HepG2 (cell line): ENCODE measurements around the gene NCOA6. TPM values are rescaled to one million over a fixed set of nuclear protein-coding genes. Genes with fewer than 3 reads are reported as not detected.
A peak's percentile ranks its signal among the peaks of the same experiment; 100 is the strongest.

Source experiments
- ATAC-seq: fragments of 200-7000 bp; cut with Tn5 transposase; 3 replicates; pipeline ENCODE4 v1.9.1; 2020; ENCODE audit warnings: mild to moderate bottlenecking, moderate library complexity
- BruUV-seq: library from RNA; stranded (reverse); fragments of 400-500 nt; replicated peaks from 2 replicates; lab custom pipeline; 2021; lab: Mats Ljungman, UMichigan
- CTCF ChIA-PET: fragments of 300-600 bp; formaldehyde crosslinking; extraction: SDS; loops from one replicate; lab custom pipeline; 2021; ENCODE audit warnings: low total read pairs, inconsistent platforms, low intra/inter-chr PET ratio; lab: Yijun Ruan, JAX
- POLR2A ChIA-PET: fragments of 350-600 bp; sonication (Branson Sonifier 250); formaldehyde crosslinking; loops from one replicate; lab custom pipeline; 2020; ENCODE audit warnings: antibody characterized with exemption, inconsistent platforms; lab: Yijun Ruan, JAX
- DNase-seq: peaks from one replicate; pipeline ENCODE4 v3.0.0-alpha.2; 2015; ENCODE audit warnings: low spot score
- FAIRE-seq: peaks from 3 replicates; lab custom pipeline; 2011; peaks lifted over from hg19 to GRCh38; lab: Jason Lieb, UNC
- H2AFZ ChIP-seq: one replicate; pipeline ENCODE4 v1.6.1; 2011; ENCODE audit warnings: low read length, inconsistent platforms
- H3K27ac ChIP-seq: fragments of 300-600 bp; 3 replicates; pipeline ENCODE4 v1.8.0; 2011; ENCODE audit warnings: mixed run types, mild to moderate bottlenecking, mixed read lengths, low read length, inconsistent platforms; ENCODE audit not compliant: insufficient read depth; ENCODE audit errors: extremely low read length
- H3K27me3 ChIP-seq, 2 experiments: fragments of 200-600 bp in 1 of 2; 2 replicates in 1 of 2; 3 replicates in 1 of 2; pipeline versions ENCODE4 v1.6.0 to v1.8.0; 2011; ENCODE audit warnings: low read length in 2 of 2, mild to moderate bottlenecking in 2 of 2, moderate library complexity in 2 of 2, inconsistent platforms in 1 of 2; ENCODE audit not compliant: insufficient read depth in 2 of 2, control insufficient read depth in 1 of 2
- H3K36me3 ChIP-seq, 2 experiments: fragments of 200-600 bp in 1 of 2; replicated peaks in 1 of 2; 2 replicates in 1 of 2; 3 replicates in 1 of 2; pipeline versions ENCODE4 v1.5.1 to v1.8.0; 2011; ENCODE audit warnings: low read length in 2 of 2, inconsistent platforms in 1 of 2; ENCODE audit not compliant: insufficient read depth in 2 of 2, control insufficient read depth in 1 of 2
- H3K4me1 ChIP-seq: 2 replicates; pipeline ENCODE4 v1.5.1; 2012; ENCODE audit warnings: low read length, inconsistent platforms; ENCODE audit not compliant: insufficient read depth
- H3K4me2 ChIP-seq: 2 replicates; pipeline ENCODE4 v1.6.0; 2011; ENCODE audit warnings: low read depth, low read length, inconsistent platforms
- H3K4me3 ChIP-seq, 3 experiments: fragments of 200-600 bp in 1 of 3; sonication (generic), shearing (Covaris generic) in 1 of 3; replicated peaks in 1 of 3; 2 replicates each; pipeline ENCODE4 v1.5.1; 2011 to 2016; ENCODE audit warnings: low read length in 3 of 3, inconsistent platforms in 2 of 3, low read depth in 2 of 3, mild to moderate bottlenecking in 2 of 3, control low read depth in 1 of 3, mixed read lengths in 1 of 3; ENCODE audit not compliant: insufficient read depth in 1 of 3
- H3K79me2 ChIP-seq: one replicate; pipeline ENCODE4 v1.6.1; 2011; ENCODE audit warnings: low read length, inconsistent platforms; ENCODE audit not compliant: insufficient read depth
- H3K9ac ChIP-seq: 2 replicates; pipeline ENCODE4 v1.6.0; 2011; ENCODE audit warnings: mild to moderate bottlenecking, low read depth, low read length, inconsistent platforms; ENCODE audit not compliant: insufficient read depth
- H3K9me3 ChIP-seq: 2 replicates; pipeline ENCODE4 v1.5.1; 2012; ENCODE audit warnings: mild to moderate bottlenecking, low read length
- H4K20me1 ChIP-seq: 2 replicates; pipeline ENCODE4 v1.6.0; 2011; ENCODE audit warnings: inconsistent platforms, mild to moderate bottlenecking, low read length, moderate library complexity; ENCODE audit not compliant: insufficient read depth
- ETV6 ChIP-seq: sonication (generic); formaldehyde crosslinking; conservative IDR thresholded peaks from 2 replicates; pipeline ENCODE4 v1.4.0; 2020; ENCODE audit warnings: missing genetic modification reagents
- FOSL2 ChIP-seq: sonication (generic); formaldehyde crosslinking; IDR thresholded peaks from 2 replicates; pipeline ENCODE4 v1.4.0; 2020; ENCODE audit warnings: missing genetic modification reagents
- FOXA3 ChIP-seq: IDR thresholded peaks from 2 replicates; pipeline ENCODE4 v1.6.1; 2016; ENCODE audit warnings: missing genetic modification reagents, missing compliant biosample characterization
- NR2F1 ChIP-seq, 2 experiments: fragments of 450-650 bp in 1 of 2; formaldehyde crosslinking in 1 of 2; IDR thresholded peaks; 2 replicates each; pipeline versions ENCODE4 v1.5.0 to v1.6.1; 2016 to 2020; ENCODE audit warnings: mild to moderate bottlenecking in 1 of 2, missing compliant biosample characterization in 1 of 2, missing genetic modification reagents in 1 of 2, moderate library complexity in 1 of 2
- PBX3 ChIP-seq: sonication (generic); formaldehyde crosslinking; IDR thresholded peaks from 2 replicates; pipeline ENCODE4 v1.8.1; 2023; ENCODE audit warnings: missing genetic modification reagents, inconsistent platforms, borderline replicate concordance
- PPARG ChIP-seq: conservative IDR thresholded peaks from 2 replicates; pipeline ENCODE4 v1.6.1; 2016; ENCODE audit warnings: missing biosample characterization, missing genetic modification reagents
- SKIL ChIP-seq: sonication (generic); formaldehyde crosslinking; IDR thresholded peaks from 2 replicates; pipeline ENCODE4 v1.8.0; 2022; ENCODE audit warnings: missing genetic modification reagents, mild to moderate bottlenecking, moderate library complexity, borderline replicate concordance
- YEATS2 ChIP-seq: sonication (generic); formaldehyde crosslinking; IDR thresholded peaks from 2 replicates; pipeline ENCODE4 v1.4.0; 2020; ENCODE audit warnings: missing genetic modification reagents, borderline replicate concordance
- ZBTB7B ChIP-seq: sonication (generic); formaldehyde crosslinking; IDR thresholded peaks from 2 replicates; pipeline ENCODE4 v1.4.0; 2020; ENCODE audit warnings: missing genetic modification reagents
- ZNF530 ChIP-seq: sonication (generic); formaldehyde crosslinking; IDR thresholded peaks from 2 replicates; pipeline ENCODE4 v1.5.0; 2020; ENCODE audit warnings: low read depth, mild to moderate bottlenecking, missing genetic modification reagents
- ZNF556 ChIP-seq: sonication (generic); formaldehyde crosslinking; IDR thresholded peaks from 2 replicates; pipeline ENCODE4 v1.4.0; 2020; ENCODE audit warnings: mild to moderate bottlenecking, missing genetic modification reagents, borderline replicate concordance
- ZNF749 ChIP-seq: sonication (generic); formaldehyde crosslinking; IDR thresholded peaks from 2 replicates; pipeline ENCODE4 v1.8.0; 2022; ENCODE audit warnings: mild to moderate bottlenecking, missing genetic modification reagents, moderate library complexity, borderline replicate concordance
- WGBS: methylation state at CpG from one replicate; pipeline ENCODE4 v1.1.6; 2017; ENCODE audit warnings: low lambda C conversion rate; 5-methylcytosine and 5-hydroxymethylcytosine counted together
- in situ Hi-C: cut with HindIII; loops from 2 replicates; pipeline ENCODE4 v1.10.0; 2017; ENCODE audit warnings: low pct_unique_long_range_greater_than_20kb; ENCODE audit not compliant: extremely low pct_ligation_motif_present
- intact Hi-C: fragments of 100-400 bp; cut with micrococcal nuclease; formaldehyde crosslinking; loops from one replicate; pipeline ENCODE4 v1.10.0; 2022; ENCODE audit not compliant: unreplicated experiment
- polyA plus RNA-seq, 8 experiments: library from polyadenylated mRNA; depleted of rRNA in 3 of 8; stranded (reverse) in 7 of 8; unstranded in 1 of 8; fragments of >200 nt; fragmentation: Illumina TruSeq in 4 of 8; extraction: Trizol in 4 of 8; gene quantifications; 2 replicates each; pipeline versions ENCODE4 v1.2.1 to v1.2.3, GENCODE V29; 2011 to 2016; ENCODE audit warnings: low read depth in 4 of 8, missing spikeins in 1 of 8, mixed read lengths in 1 of 8; ENCODE audit not compliant: insufficient read depth in 1 of 8
- total RNA-seq, 5 experiments: library from RNA; depleted of rRNA; stranded (reverse); fragments of >200 nt; fragmentation: Illumina TruSeq; extraction: Trizol; gene quantifications; 2 replicates each; pipeline ENCODE4 v1.2.3, GENCODE V29; 2016; ENCODE audit warnings: low read depth in 1 of 5
- TF ChIP-seq, protein P1 (sequence below): sonication (generic); IDR thresholded peaks from 2 replicates; pipeline ENCODE4 v1.6.1; 2016; ENCODE audit warnings: low read depth, borderline replicate concordance
- TF ChIP-seq, protein P2 (sequence below): IDR thresholded peaks from 2 replicates; pipeline ENCODE4 v1.4.0; 2020; ENCODE audit warnings: mild to moderate bottlenecking, missing genetic modification reagents

NCOA6 gene
- total and polyA plus RNA-seq, 2 of the 13 experiments (the other 11 are each of a cell fraction or from before 2014, with no cell fraction given): 11.2 to 29.3 TPM

- Histone ChIP-seq H3K36me3 (peaks cover 3 to 16% of the 10 kb centered on the region in 2 experiments; a peak in 4 of 5 replicates), H3K79me2 (no peaks in the 10 kb centered on the region), H3K4me1 (peaks cover 79% of the 10 kb centered on the region), H3K4me3 (peak overlapping the region in 1 of 3 experiments; percentile 6; a peak in 1 of 6 replicates), H2AFZ (no peak overlapping the region), H3K27me3 (no peaks in the 10 kb centered on the region), H4K20me1 (no peaks in the 10 kb centered on the region), H3K4me2 (peak overlapping the region; percentile 48), H3K9me3 (no peaks in the 10 kb centered on the region), H3K27ac (peak overlapping the region; percentile 65), H3K9ac (peak overlapping the region; percentile 34; the same call in 1 of the 2 replicates)
- ChIA-PET CTCF (no interaction called here), POLR2A (interaction anchor here (0.7 to 16.2 kb wide), 7 partner anchors 9 to 293 kb away, joined by 3 to 168 read pairs (median 4); partner anchors contain the start of genes DYNLRB1 and TP53INP2)
- FAIRE-seq (no peak), ATAC-seq (peak; percentile 8), DNase-seq (peak; percentile 91)
- WGBS: 88% methylated on average over 1 of the region's 1 CpG
- no TSS peak for BruUV-seq
- intact Hi-C loops (no loop called here), in situ Hi-C loops (loop anchor here (5.0 kb wide), 1 partner anchor 176 kb away; no protein-coding TSS in a partner anchor)
- TF ChIP-seq ZNF530 (CRISPR knock-in tag) (no peak), FOSL2 (CRISPR knock-in tag) (peak; percentile 92), YEATS2 (CRISPR knock-in tag) (peak; percentile 14; the same call in 1 of the 2 replicates), ZBTB7B (CRISPR knock-in tag) (no peak), PPARG (CRISPR knock-in tag) (0 out of 2 replicates have a peak, but pooled peaks have one; percentile 11), PBX3 (CRISPR knock-in tag) (no peak), FOXA3 (CRISPR knock-in tag) (peak; percentile 28; the same call in 1 of the 2 replicates), ZNF749 (0 out of 2 replicates have a peak, but pooled peaks have one; percentile 13), NR2F1 (CRISPR knock-in tag; IDR thresholded peaks at IDR 0.05) (0 out of 4 replicates have a peak, but pooled peaks of 1 of the 2 experiments have one; percentile 35), ZNF556 (CRISPR knock-in tag) (peak; percentile 36; the same call in 1 of the 2 replicates), ETV6 (CRISPR knock-in tag) (no peak), SKIL (0 out of 2 replicates have a peak, but pooled peaks have one; percentile 5)
- TF ChIP-seq, protein P1, sequence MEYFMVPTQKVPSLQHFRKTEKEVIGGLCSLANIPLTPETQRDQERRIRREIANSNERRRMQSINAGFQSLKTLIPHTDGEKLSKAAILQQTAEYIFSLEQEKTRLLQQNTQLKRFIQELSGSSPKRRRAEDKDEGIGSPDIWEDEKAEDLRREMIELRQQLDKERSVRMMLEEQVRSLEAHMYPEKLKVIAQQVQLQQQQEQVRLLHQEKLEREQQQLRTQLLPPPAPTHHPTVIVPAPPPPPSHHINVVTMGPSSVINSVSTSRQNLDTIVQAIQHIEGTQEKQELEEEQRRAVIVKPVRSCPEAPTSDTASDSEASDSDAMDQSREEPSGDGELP: 0 out of 2 replicates have a peak, but pooled peaks have one; percentile 58
- TF ChIP-seq, protein P2, sequence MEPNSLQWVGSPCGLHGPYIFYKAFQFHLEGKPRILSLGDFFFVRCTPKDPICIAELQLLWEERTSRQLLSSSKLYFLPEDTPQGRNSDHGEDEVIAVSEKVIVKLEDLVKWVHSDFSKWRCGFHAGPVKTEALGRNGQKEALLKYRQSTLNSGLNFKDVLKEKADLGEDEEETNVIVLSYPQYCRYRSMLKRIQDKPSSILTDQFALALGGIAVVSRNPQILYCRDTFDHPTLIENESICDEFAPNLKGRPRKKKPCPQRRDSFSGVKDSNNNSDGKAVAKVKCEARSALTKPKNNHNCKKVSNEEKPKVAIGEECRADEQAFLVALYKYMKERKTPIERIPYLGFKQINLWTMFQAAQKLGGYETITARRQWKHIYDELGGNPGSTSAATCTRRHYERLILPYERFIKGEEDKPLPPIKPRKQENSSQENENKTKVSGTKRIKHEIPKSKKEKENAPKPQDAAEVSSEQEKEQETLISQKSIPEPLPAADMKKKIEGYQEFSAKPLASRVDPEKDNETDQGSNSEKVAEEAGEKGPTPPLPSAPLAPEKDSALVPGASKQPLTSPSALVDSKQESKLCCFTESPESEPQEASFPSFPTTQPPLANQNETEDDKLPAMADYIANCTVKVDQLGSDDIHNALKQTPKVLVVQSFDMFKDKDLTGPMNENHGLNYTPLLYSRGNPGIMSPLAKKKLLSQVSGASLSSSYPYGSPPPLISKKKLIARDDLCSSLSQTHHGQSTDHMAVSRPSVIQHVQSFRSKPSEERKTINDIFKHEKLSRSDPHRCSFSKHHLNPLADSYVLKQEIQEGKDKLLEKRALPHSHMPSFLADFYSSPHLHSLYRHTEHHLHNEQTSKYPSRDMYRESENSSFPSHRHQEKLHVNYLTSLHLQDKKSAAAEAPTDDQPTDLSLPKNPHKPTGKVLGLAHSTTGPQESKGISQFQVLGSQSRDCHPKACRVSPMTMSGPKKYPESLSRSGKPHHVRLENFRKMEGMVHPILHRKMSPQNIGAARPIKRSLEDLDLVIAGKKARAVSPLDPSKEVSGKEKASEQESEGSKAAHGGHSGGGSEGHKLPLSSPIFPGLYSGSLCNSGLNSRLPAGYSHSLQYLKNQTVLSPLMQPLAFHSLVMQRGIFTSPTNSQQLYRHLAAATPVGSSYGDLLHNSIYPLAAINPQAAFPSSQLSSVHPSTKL: peak; percentile 74
Observed at GRCh38 chr20:34713194-34713943, 112.1 kb downstream of the NCOA6 start.
